Articular chondrocyte of knee joint (primary cell): ENCODE measurements around the gene FAM32A. TPM values are rescaled to one million over a fixed set of nuclear protein-coding genes. Genes with fewer than 3 reads are reported as not detected.

Experiments used
- small RNA-seq: library from RNA; depleted of rRNA; stranded (forward); fragments of <200 nt; gene quantifications from one replicate; pipeline ENCODE3, GENCODE V24; 2012
- total RNA-seq: library from RNA; depleted of rRNA; stranded (reverse); fragments of >200 nt; gene quantifications from 2 replicates; pipeline ENCODE4 v1.2.3, GENCODE V29; 2012

FAM32A gene
- total RNA-seq, result 114 and 117 TPM in 2 replicates

DNA sequence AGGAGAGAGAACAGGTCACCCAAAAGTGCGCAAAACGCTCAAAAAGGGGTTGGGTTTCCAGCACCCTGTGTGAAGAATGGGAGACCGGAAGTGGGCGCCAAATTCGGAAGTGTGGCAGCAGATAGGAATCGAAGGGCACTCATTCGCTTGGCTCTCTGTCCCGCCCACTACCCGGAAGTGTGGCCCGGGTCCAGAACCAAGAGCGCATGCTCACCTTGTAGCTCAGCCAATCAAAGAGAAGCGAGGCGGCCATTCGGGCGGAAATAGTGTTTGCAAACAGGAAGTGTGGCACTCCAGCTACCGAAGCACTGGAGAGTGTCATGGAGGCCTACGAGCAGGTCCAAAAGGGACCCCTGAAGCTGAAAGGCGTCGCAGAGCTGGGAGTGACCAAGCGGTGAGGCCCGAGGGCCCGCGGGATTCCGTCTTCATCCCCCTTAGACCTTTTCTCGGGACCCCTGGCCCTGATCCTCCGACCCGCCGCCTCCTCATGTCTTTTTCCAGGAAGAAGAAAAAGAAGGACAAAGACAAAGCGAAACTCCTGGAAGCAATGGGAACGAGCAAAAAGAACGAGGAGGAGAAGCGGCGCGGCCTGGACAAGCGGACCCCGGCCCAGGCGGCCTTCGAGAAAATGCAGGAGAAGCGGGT is at the start of gene FAM32A:
TSS of gene FAM32A (plus strand) at position 288 of the 645 bp plus-strand sequence. CDS start at position 321, 33 bp downstream.

DNA sequence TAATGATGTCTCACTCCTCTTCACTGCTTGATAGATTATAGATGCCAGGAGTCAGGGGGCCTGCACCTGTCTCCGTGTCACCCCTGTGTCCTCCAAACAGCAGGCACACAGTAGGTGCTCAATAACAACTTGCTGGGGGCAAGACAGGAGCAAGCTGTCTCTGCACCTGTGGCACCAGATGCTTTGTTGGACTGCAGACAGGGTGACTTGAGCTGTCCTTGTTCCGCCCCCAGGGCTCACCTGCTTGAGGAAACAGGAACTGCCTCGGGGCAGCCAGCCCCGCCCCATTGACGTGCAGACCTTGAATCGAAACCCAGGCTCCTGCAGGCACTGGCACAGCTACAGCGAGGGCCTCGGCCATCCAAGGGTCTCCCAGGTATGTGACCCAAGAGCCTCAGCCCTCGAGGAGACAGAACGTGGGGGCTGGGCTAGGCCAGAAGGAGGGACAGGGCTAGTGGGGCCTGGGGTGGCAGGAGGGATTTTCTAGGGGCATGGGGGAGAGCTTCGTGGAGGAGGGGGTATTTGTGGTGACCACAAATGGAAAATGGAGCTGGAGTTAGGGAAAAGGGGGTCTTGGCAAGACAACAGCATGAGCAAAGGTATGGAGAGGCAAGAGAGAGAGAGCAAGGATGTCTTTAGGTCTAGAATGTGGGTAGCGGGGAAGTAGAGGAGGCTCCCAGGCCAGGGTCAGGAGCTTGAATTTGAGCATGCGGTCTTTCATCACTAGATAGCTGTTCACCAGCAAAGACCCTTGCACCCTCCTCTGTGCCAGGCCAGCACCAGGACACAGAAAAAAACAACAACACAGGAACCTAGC is 41.6 kb upstream of the FAM32A start, which contains the start of gene HSH2D:
TSS of gene HSH2D (plus strand) at position 287 of the 817 bp plus-strand sequence. CDS start 5,066 bp downstream, outside the sequence.

DNA sequence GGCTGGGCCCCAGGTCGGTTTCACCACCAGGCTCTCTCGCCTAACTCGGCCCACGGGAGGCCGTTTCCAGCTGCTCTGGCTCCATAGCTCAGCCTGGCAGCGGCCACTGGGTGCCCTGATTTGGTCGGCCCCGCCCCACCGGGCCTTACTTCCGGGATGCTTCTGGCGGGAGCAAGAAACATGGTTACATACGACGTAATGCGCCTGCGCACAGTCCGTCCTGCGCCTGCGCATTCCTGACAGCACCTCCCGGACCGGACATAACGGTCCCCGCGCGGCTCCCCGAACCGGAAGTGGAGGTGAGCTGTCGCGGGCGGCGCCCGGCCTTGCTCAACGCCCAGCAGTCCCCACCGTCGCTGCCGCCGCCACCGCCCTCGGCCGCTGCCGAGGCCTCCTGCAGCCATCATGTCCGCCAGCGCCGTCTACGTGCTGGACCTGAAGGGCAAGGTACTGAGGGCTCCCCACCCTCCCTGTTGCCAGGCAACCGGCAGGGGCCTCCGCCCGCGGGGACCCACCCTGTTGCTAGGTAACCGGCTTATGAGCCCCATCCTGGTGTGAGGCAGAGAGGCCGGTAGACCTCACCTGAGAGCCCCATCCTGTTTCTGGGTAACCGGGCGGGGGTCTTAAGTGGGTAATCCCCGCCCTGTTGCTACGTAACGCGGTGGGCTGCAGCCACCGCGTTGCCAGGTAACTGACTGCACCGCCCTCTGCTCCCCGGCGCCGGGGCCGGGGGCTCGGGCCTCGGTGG is 12.6 kb downstream of the FAM32A start, which contains the start of gene AP1M1:
TSS of gene AP1M1 (plus strand) at position 290 of the 748 bp plus-strand sequence. CDS start at position 406, 116 bp downstream.

Small RNA genes lying within 50 kb of the gene (small RNA-seq; reads per million reads assigned to genes)
- not detected for gene RF00017

Other genes with a start within 250 kb of the FAM32A start
- gene OR10H4, start 236.4 kb upstream of the FAM32A start, total RNA-seq, result not detected in 2 replicates
- 1,189 and 1,287 TPM in 2 replicates for gene TPM4, start 108.9 kb upstream of the FAM32A start, total RNA-seq
- gene RAB8A, start 73.5 kb upstream of the FAM32A start, total RNA-seq, result 79.1 and 92.8 TPM in 2 replicates
- not detected in 2 replicates for gene HSH2D, start 41.7 kb upstream of the FAM32A start, total RNA-seq
- not detected in 2 replicates for gene CIB3, start 11.9 kb upstream of the FAM32A start, total RNA-seq
- gene AP1M1, start 12.5 kb downstream of the FAM32A start, total RNA-seq, result 71.8 and 75.0 TPM in 2 replicates
- gene KLF2, start 139.4 kb downstream of the FAM32A start, total RNA-seq, result 12.5 and 20.1 TPM in 2 replicates